ENCODE results near the gene CTIF. TPM values are rescaled to one million over a fixed set of nuclear protein-coding genes. Genes with fewer than 3 reads are reported as not detected.

The CTIF gene
- total RNA-seq, 6 experiments from 2014 or later: 77.6 to 100 (median 79.2) TPM

DNA sequence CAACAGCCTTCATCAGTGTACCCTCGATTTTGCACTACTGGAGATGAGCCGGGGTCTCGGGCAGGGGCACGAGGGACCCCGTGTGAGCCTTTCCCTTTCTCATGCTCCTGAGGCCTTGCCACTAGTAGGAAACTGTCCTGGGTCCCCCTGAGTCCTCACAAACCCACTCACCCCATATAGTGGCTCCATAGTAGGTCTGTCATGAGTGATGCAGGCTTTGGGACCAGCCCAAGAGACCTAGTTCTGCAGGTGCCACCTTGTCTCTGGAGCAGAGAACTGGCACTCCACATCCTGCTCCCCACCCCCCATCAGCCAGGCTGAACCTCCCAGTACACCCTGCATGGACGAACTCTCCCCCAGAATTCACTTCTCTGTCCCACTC lies 224.9 kb downstream of the CTIF start:
- peaks cover 5% of the 10 kb centered on the region for H3K27me3 Mint-ChIP-seq (ENCODE audit: insufficient read depth)
- peaks cover 45% of the 10 kb centered on the region for H3K36me3 Mint-ChIP-seq (ENCODE audit: low read depth)
- H3K4me3 Mint-ChIP-seq: no peak overlapping the region
- DNase-seq: no peak
- peaks cover 33% of the 10 kb centered on the region for H3K4me1 Mint-ChIP-seq (ENCODE audit: low read depth)
- TF ChIP-seq, protein P1, sequence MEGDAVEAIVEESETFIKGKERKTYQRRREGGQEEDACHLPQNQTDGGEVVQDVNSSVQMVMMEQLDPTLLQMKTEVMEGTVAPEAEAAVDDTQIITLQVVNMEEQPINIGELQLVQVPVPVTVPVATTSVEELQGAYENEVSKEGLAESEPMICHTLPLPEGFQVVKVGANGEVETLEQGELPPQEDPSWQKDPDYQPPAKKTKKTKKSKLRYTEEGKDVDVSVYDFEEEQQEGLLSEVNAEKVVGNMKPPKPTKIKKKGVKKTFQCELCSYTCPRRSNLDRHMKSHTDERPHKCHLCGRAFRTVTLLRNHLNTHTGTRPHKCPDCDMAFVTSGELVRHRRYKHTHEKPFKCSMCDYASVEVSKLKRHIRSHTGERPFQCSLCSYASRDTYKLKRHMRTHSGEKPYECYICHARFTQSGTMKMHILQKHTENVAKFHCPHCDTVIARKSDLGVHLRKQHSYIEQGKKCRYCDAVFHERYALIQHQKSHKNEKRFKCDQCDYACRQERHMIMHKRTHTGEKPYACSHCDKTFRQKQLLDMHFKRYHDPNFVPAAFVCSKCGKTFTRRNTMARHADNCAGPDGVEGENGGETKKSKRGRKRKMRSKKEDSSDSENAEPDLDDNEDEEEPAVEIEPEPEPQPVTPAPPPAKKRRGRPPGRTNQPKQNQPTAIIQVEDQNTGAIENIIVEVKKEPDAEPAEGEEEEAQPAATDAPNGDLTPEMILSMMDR (IDR thresholded peaks at IDR 0.05): no peak
- H3K9me3 Mint-ChIP-seq: no peaks in the 10 kb centered on the region
- no peak overlapping the region for H3K27ac Mint-ChIP-seq

DNA sequence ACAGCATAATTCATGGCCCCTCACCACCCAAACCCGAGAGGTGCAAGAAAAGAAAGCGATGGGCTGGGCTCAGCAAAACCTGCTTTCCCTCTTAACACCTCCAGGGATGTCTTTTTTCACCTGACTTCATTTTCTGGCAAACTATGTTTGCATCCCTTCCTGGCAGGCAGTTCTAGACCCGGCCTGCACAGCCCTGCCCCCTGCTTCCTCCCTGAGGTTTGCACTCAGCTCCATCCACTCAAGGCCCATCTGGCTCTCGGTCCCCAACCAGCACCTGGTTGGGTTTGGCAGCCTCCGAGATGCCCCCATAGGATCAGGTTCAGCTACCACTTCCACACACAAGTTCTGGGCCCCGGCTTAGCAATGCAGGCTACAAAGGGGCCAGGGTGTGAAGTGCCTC lies 226.2 kb downstream of the CTIF start:
- Mint-ChIP-seq H3K9me3 (no peaks in the 10 kb centered on the region), H3K4me3 (no peak overlapping the region), H3K4me1 (ENCODE audit: low read depth) (peaks cover 26% of the 10 kb centered on the region), H3K27ac (peak overlapping the region; percentile 26; the same call in 1 of the 2 replicates), H3K36me3 (ENCODE audit: low read depth) (peaks cover 37% of the 10 kb centered on the region), H3K27me3 (ENCODE audit: insufficient read depth) (peaks cover 5% of the 10 kb centered on the region)
- TF ChIP-seq, protein P1 (IDR thresholded peaks at IDR 0.05): no peak
- no peak for DNase-seq

DNA sequence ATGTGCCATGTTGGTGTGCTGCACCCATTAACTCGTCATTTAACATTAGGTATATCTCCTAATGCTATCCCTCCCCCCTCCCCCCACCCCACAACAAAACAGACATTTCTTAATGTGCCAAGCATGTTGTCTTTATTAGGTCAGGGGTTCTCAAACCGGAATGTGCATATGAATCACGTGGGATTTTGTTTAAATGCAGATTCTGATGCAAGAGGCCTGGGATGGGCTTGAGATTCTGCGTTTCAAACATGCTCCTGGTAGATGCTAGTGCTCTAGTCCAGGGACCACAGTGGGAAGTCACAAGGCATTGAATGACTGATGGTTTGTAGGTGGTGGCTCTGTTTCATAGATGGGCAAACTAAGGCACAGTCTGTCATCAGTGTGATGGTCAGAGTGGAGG lies 227.2 kb downstream of the CTIF start:
- TF ChIP-seq, protein P1 (IDR thresholded peaks at IDR 0.05): no peak
- Mint-ChIP-seq H3K27me3 (ENCODE audit: insufficient read depth) (peaks cover 5% of the 10 kb centered on the region), H3K36me3 (ENCODE audit: low read depth) (peaks cover 28% of the 10 kb centered on the region), H3K4me3 (no peak overlapping the region), H3K27ac (peak overlapping the region; percentile 29), H3K4me1 (ENCODE audit: low read depth) (peaks cover 20% of the 10 kb centered on the region), H3K9me3 (no peaks in the 10 kb centered on the region)
- no peak for DNase-seq

DNA sequence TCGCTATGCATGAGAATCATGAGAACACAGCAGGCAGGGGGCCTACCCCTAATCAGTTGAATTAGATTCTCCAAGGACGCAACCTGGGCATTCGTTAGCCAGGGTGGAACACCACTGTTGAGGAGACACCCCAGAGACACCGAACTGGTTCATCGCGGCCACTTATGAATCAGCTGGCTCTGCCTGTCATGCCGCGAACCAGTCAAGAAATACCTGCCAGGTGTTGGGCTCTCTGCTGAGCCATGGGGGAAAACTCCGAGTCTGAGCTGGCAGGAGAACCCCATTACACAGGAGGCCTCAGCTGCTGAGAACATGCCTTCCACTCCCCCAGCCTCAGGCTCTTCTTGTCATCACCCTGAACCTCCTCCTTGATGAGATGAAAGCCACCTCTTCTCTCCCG lies 227.7 kb downstream of the CTIF start:
- Mint-ChIP-seq H3K4me1 (ENCODE audit: low read depth) (peaks cover 20% of the 10 kb centered on the region), H3K27ac (peak overlapping the region; percentile 44), H3K27me3 (ENCODE audit: insufficient read depth) (peaks cover 5% of the 10 kb centered on the region; the same call in 1 of the 2 replicates), H3K36me3 (ENCODE audit: low read depth) (peaks cover 24% of the 10 kb centered on the region), H3K9me3 (no peaks in the 10 kb centered on the region), H3K4me3 (no peak overlapping the region; the same call in 1 of the 2 replicates)
- TF ChIP-seq, protein P1 (IDR thresholded peaks at IDR 0.05): no peak
- no peak for DNase-seq

DNA sequence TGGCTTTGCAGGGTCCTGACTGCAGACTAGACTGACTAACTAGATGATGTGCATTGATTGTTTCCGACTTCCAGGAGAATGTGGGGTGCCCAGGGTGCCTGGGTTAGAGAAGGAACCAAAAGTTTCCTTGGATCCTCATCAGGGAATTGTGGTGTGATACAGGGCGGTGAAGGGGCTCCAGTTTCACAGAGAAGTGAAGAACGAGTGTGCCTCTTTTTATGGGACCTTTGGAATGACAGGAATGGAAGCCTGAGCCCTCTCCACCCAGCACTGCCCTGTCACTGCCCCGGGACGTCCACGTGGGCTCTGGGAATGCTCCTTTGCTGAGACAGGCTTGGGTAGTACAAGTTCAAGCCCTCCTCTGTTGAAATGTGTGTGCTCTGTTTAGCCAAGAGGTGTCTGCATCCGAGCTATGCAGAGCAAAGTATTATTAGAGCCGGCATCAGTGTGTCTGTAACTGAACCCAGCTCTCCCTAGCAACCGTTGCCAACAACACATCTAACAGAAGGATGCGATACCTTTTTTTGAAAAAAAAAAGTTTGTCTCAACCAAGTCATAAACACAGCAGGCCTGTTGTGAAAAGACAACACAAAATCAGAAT lies 228.4 kb downstream of the CTIF start:
- H3K4me3 Mint-ChIP-seq: peak overlapping the region; percentile 3; the same call in 1 of the 2 replicates
- peak overlapping the region; percentile 44 for H3K27ac Mint-ChIP-seq
- peaks cover 23% of the 10 kb centered on the region for H3K36me3 Mint-ChIP-seq (ENCODE audit: low read depth)
- TF ChIP-seq, protein P1 (IDR thresholded peaks at IDR 0.05): no peak
- H3K27me3 Mint-ChIP-seq (ENCODE audit: insufficient read depth): peaks cover 4% of the 10 kb centered on the region; the same call in 1 of the 2 replicates
- H3K9me3 Mint-ChIP-seq: no peaks in the 10 kb centered on the region
- DNase-seq: peak; percentile 82
- H3K4me1 Mint-ChIP-seq (ENCODE audit: low read depth): peaks cover 20% of the 10 kb centered on the region
